Measurements from ENCODE around the gene PHTF2.

The PHTF2 gene

DNA sequence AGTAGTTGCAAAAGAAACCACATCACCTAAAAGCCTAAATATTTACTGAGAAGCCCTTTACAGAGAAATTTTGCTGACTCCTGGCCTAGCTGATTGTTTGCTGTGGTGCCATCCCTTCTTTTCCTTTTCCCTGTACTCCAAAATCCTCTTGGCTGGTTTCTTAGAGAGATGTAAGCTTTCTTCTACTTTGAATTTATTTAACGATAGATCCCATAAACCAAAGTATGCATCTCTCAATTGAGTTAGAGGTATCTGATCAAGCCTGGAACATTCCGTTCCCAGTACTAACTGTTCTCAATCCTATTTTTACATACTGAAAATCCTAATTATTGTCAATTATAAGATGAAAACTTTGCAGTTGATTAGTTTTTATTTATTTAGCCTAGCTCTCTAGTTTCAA, 6.6 kb upstream of the PHTF2 start:
- TF ChIP-seq, protein P1, sequence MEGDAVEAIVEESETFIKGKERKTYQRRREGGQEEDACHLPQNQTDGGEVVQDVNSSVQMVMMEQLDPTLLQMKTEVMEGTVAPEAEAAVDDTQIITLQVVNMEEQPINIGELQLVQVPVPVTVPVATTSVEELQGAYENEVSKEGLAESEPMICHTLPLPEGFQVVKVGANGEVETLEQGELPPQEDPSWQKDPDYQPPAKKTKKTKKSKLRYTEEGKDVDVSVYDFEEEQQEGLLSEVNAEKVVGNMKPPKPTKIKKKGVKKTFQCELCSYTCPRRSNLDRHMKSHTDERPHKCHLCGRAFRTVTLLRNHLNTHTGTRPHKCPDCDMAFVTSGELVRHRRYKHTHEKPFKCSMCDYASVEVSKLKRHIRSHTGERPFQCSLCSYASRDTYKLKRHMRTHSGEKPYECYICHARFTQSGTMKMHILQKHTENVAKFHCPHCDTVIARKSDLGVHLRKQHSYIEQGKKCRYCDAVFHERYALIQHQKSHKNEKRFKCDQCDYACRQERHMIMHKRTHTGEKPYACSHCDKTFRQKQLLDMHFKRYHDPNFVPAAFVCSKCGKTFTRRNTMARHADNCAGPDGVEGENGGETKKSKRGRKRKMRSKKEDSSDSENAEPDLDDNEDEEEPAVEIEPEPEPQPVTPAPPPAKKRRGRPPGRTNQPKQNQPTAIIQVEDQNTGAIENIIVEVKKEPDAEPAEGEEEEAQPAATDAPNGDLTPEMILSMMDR (IDR thresholded peaks at IDR 0.05; ENCODE audit: borderline replicate concordance, insufficient read depth, low read depth, low read length), result no peak
- H3K4me3 ChIP-seq (ENCODE audit: low read depth, low read length), result no peak overlapping the region

DNA sequence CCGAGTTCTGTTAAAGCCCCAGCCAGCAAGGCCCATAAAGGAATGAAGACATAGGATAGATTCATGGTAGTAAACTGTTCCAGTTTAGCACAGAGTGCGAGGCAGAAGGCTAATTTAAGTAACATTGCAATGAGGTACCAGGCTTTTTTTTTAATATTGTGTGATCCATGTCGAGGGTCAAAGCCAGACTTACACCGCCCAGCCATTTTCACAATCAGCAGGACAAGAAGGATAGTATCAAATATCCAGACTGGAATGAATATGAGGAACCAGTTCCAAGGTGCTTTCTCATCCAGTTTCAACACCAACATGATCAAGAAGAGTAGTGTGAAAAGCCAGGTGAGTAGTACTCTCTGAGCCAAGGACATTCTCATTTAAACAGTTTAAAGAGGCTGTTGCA, 4.6 kb upstream of the PHTF2 start:
- H3K4me3 ChIP-seq (ENCODE audit: low read depth, low read length), result no peak overlapping the region
- TF ChIP-seq, protein P1 (IDR thresholded peaks at IDR 0.05; ENCODE audit: borderline replicate concordance, insufficient read depth, low read depth, low read length), result no peak

DNA sequence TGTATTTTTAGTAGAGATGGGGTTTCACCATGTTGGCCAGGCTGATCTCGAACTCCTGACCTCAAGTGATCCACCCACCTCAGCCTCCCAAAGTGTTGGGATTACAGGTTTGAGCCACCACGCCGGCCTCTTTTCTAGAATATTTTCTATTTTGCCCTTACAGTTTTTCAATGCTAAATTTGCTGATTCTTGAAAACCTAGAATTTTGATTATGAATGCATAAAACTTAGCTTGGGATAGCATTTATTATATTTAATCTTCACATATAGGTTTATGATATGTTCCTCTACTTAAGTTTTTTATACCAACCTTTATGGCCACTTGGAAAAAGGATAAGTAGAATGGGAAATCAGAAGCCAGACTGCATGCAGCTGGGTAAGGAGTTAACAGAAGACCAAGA, 2.5 kb upstream of the PHTF2 start:
- TF ChIP-seq, protein P1 (IDR thresholded peaks at IDR 0.05; ENCODE audit: borderline replicate concordance, insufficient read depth, low read depth, low read length), result no peak
- no peak overlapping the region for H3K4me3 ChIP-seq (ENCODE audit: low read depth, low read length)

DNA sequence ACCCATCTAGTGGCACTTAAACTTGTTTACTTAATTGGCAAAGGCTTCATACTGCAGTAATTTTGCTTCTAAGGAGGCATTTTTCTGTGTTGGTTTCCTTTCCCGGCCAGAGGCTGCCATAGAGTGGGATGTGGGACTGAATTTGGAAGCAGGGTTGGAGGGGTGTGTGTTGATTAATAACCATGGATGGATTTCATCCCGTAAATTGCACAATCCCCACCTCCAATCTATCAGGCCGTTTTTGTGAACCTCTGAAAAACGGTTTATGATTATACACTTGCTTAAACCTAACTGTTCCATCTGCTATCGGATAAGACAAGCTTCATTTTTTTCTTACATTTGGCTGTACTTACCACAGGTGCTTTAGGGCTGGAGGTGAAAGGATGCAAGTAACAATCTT, 1.6 kb upstream of the PHTF2 start:
- peak overlapping the region; percentile 93 for H3K4me3 ChIP-seq (ENCODE audit: low read depth, low read length)
- TF ChIP-seq, protein P1 (IDR thresholded peaks at IDR 0.05; ENCODE audit: borderline replicate concordance, insufficient read depth, low read depth, low read length), result no peak

DNA sequence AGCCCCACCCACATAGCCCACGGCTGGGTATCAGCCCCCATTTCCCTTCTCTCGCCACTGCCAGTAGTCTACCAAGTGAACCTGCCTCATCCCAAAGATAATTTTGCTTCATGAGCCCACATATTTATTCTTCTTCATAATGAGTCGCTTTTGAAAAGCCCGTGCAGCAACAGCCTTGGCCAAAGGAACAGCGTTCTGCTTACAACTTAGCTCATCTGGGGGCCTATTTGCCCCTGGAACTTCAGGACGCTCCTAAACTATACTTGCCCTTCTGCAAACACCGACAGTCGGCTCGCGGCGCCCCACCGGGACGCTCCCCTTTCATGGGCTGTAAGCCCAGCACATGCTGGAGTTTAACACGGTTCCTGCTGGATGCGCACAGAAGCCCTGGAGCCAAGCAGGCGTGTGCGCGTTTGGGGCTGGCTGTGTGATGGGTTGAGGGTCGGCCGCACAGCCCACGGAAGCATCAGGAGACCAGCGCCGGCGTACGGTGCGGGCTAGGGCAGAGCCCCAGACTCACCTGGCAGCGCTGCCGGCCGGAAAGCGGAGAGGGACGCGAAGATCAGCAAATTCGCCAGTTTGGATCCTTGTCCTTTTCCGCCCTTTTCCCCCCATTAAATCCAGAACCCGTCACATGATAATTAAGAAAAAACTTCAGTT, 709 bp upstream of the PHTF2 start:
- H3K4me3 ChIP-seq (ENCODE audit: low read depth, low read length), result peak overlapping the region; percentile 93
- TF ChIP-seq, protein P1 (IDR thresholded peaks at IDR 0.05; ENCODE audit: borderline replicate concordance, insufficient read depth, low read depth, low read length), result no peak

DNA sequence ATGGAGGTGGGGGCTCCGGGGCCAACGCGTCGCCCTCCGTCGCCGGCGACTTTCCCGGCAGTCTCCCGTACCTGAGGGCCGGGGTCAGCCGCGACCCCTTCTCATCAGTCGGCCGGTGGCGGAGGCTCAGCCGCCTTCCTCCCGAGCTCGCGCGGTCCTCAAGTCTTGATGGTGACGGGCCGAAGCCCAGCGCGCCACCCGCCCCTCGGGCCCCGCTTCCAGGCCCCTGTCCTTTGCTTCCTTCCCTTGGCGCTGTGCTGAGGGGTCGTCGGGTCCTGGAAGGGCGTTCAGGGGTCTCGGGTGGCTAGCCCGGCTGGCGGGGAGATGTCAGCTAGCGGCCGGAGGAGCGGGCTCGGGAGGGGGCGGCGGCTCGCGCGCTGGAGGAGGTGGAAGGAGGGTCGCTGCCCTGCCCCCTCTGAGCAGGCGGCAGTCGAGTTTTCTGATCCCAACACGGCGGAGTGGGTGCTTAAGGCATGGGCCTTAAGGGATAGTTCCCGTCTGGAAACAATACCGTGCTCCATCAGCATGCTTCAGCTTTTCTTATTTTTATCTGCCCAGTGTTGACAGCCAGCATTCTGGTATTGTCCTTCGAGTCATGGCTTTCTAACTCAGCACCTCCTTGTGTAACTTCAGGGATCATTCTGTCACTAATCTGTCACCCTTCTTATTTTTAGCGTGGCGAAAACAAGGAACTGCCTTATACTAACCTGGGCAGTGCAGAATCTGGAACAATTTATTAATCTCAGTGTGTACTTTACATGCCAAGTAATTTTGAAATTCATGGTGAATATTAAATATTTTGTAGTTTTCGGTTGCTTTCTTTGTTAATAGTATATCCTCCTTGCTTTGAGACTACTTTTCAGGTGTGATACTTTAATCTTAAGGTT, 748 bp downstream of the PHTF2 start:
- TF ChIP-seq, protein P1 (IDR thresholded peaks at IDR 0.05; ENCODE audit: borderline replicate concordance, insufficient read depth, low read depth, low read length), result no peak
- H3K4me3 ChIP-seq (ENCODE audit: low read depth, low read length), result peak overlapping the region; percentile 93

Data from GM12875 (cell line).